Activated CD4-positive, alpha-beta T cell treated with anti-CD3 and anti-CD28 coated beads, Interleukin-2, amount 10 ng/mL, durations not matched to agents 7 days and 5 days (primary cell): Measurements from ENCODE around the gene LACRT. TPM values are rescaled to one million over a fixed set of nuclear protein-coding genes. Genes with fewer than 3 reads are reported as not detected.

Source experiments
- total RNA-seq, 2 experiments: library from RNA; stranded (reverse); gene quantifications; one replicate each; pipeline ENCODE4 v1.2.3, GENCODE V29; 2021

Gene LACRT
- total RNA-seq, 2 experiments from 2014 or later = not detected

Other genes with a start within 250 kb of the LACRT start
- 10 to 100 TPM; 83.5 to 88.7 TPM for gene ITGA5, start 215.6 kb downstream of the LACRT start, total RNA-seq
- 10 to 100 TPM in 1 of 2 experiments, 1 to 10 TPM in 1; 8.5 to 10.8 TPM for gene GTSF1, start 161.3 kb downstream of the LACRT start, total RNA-seq
- 100 to 1,000 TPM; 182 to 215 TPM for gene NCKAP1L, start 137.1 kb downstream of the LACRT start, total RNA-seq
- 10 to 100 TPM; 21.4 to 21.7 TPM for gene PDE1B, start 85.3 kb downstream of the LACRT start, total RNA-seq
- gene PPP1R1A, start 46.2 kb downstream of the LACRT start, total RNA-seq = not detected
- gene DCD, start 13.5 kb upstream of the LACRT start, total RNA-seq = not detected
- not detected for gene MUCL1, start 219.6 kb upstream of the LACRT start, total RNA-seq